Fibroblast of skin of back (primary cell): Measurements from ENCODE around the gene RTL10.
"Not testable (repeated sequence)": the region's sequence is repeated elsewhere in the genome, so short reads cannot be mapped to it uniquely, and the experiment has no call there.

Source experiments
- DNase-seq: peaks from one replicate; pipeline ENCODE4 v3.0.0-alpha.2; 2013

RTL10 gene

GRCh38 chr22:19843107-19843856 is 11.4 kb downstream of the RTL10 start:
- DNase-seq, result no peak

- DNase-seq, result no peak
Measured at GRCh38 chr22:19842393-19843106, 12.1 kb downstream of the RTL10 start.

- DNase-seq, result no peak
Measured at GRCh38 chr22:19841641-19842392, 12.9 kb downstream of the RTL10 start.

- no peak for DNase-seq
Measured at GRCh38 chr22:19840955-19841640, 13.6 kb downstream of the RTL10 start.

- DNase-seq, result no peak
Measured at GRCh38 chr22:19840059-19840458, 14.6 kb downstream of the RTL10 start.

GRCh38 chr22:19837915-19838314 is 16.8 kb downstream of the RTL10 start:
- no peak for DNase-seq

GRCh38 chr22:19836512-19836911 is 18.2 kb downstream of the RTL10 start:
- peak; percentile 39 for DNase-seq

GRCh38 chr22:19834599-19834998 is 20.1 kb downstream of the RTL10 start:
- no peak for DNase-seq

- not testable (repeated sequence) for DNase-seq
Measured at GRCh38 chr22:19833327-19833726, 21.3 kb downstream of the RTL10 start.

- DNase-seq, result no peak
Measured at GRCh38 chr22:19832476-19833108, 22.1 kb downstream of the RTL10 start.

- DNase-seq, result not testable (repeated sequence)
Measured at GRCh38 chr22:19831979-19832378, 22.7 kb downstream of the RTL10 start.

- DNase-seq, result no peak
Measured at GRCh38 chr22:19831016-19831415, 23.7 kb downstream of the RTL10 start.

GRCh38 chr22:19828035-19828401 is 26.7 kb downstream of the RTL10 start:
- no peak for DNase-seq

- no peak for DNase-seq
Measured at GRCh38 chr22:19827341-19828034, 27.2 kb downstream of the RTL10 start.

- no peak for DNase-seq
Measured at GRCh38 chr22:19826619-19826950, 28.1 kb downstream of the RTL10 start.

GRCh38 chr22:19825904-19826618 is 28.6 kb downstream of the RTL10 start:
- no peak for DNase-seq

GRCh38 chr22:19824926-19825339 is 29.7 kb downstream of the RTL10 start:
- DNase-seq, result no peak

GRCh38 chr22:19824212-19824925 is 30.3 kb downstream of the RTL10 start:
- no peak for DNase-seq

GRCh38 chr22:19823902-19824211 is 30.8 kb downstream of the RTL10 start:
- DNase-seq, result no peak

- DNase-seq, result no peak
Measured at GRCh38 chr22:19823191-19823901, 31.3 kb downstream of the RTL10 start.
